Measurements from ENCODE around the gene DLGAP1. TPM values are rescaled to one million over a fixed set of nuclear protein-coding genes. Genes with fewer than 3 reads are reported as not detected.

The DLGAP1 gene
- polyA plus RNA-seq, 1 donor from 2014 or later, result 4.5 TPM

DNA sequence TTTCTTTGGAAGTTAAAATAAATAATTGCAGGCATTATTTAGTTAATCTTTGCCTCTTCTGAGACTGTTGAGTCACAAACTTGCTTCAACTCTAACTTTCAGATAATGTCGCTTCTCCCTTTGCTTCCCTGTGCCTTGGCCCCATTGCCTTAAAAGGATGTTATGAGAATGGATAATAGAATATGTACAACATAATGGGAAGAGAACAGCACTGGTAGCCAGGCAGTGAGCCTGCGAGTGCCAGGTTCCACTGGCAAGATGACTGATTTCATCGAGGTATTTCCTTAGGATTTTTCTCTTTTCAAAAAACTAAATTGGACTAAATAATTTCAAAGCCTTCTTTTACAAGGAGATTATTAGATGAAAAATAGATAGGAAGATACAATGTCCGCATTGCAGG is 584.2 kb downstream of the DLGAP1 start:
- no peaks in the 10 kb centered on the region for H3K27me3 ChIP-seq (ENCODE audit: insufficient read depth, low read depth, low read length)
- TF ChIP-seq TAF1 (IDR thresholded peaks at IDR 0.05; ENCODE audit: low read depth) (no peak), MXI1 (conservative IDR thresholded peaks at IDR 0.05; ENCODE audit: poor library complexity, severe bottlenecking) (no peak), SMC3 (conservative IDR thresholded peaks at IDR 0.05; ENCODE audit: poor library complexity) (no peak), RAD21 (conservative IDR thresholded peaks at IDR 0.05) (no peak), EZH2 (IDR thresholded peaks at IDR 0.05; ENCODE audit: borderline replicate concordance, insufficient read depth, low read length, poor library complexity, severe bottlenecking) (no peak), EP300 (conservative IDR thresholded peaks at IDR 0.05; ENCODE audit: poor library complexity, severe bottlenecking) (no peak), POLR2AphosphoS5 (IDR thresholded peaks at IDR 0.05) (no peak)
- TF ChIP-seq, protein P1, sequence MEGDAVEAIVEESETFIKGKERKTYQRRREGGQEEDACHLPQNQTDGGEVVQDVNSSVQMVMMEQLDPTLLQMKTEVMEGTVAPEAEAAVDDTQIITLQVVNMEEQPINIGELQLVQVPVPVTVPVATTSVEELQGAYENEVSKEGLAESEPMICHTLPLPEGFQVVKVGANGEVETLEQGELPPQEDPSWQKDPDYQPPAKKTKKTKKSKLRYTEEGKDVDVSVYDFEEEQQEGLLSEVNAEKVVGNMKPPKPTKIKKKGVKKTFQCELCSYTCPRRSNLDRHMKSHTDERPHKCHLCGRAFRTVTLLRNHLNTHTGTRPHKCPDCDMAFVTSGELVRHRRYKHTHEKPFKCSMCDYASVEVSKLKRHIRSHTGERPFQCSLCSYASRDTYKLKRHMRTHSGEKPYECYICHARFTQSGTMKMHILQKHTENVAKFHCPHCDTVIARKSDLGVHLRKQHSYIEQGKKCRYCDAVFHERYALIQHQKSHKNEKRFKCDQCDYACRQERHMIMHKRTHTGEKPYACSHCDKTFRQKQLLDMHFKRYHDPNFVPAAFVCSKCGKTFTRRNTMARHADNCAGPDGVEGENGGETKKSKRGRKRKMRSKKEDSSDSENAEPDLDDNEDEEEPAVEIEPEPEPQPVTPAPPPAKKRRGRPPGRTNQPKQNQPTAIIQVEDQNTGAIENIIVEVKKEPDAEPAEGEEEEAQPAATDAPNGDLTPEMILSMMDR (IDR thresholded peaks at IDR 0.05; ENCODE audit: poor library complexity, severe bottlenecking), result no peak
- TF ChIP-seq, protein P2, sequence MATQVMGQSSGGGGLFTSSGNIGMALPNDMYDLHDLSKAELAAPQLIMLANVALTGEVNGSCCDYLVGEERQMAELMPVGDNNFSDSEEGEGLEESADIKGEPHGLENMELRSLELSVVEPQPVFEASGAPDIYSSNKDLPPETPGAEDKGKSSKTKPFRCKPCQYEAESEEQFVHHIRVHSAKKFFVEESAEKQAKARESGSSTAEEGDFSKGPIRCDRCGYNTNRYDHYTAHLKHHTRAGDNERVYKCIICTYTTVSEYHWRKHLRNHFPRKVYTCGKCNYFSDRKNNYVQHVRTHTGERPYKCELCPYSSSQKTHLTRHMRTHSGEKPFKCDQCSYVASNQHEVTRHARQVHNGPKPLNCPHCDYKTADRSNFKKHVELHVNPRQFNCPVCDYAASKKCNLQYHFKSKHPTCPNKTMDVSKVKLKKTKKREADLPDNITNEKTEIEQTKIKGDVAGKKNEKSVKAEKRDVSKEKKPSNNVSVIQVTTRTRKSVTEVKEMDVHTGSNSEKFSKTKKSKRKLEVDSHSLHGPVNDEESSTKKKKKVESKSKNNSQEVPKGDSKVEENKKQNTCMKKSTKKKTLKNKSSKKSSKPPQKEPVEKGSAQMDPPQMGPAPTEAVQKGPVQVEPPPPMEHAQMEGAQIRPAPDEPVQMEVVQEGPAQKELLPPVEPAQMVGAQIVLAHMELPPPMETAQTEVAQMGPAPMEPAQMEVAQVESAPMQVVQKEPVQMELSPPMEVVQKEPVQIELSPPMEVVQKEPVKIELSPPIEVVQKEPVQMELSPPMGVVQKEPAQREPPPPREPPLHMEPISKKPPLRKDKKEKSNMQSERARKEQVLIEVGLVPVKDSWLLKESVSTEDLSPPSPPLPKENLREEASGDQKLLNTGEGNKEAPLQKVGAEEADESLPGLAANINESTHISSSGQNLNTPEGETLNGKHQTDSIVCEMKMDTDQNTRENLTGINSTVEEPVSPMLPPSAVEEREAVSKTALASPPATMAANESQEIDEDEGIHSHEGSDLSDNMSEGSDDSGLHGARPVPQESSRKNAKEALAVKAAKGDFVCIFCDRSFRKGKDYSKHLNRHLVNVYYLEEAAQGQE (IDR thresholded peaks at IDR 0.05; ENCODE audit: borderline replicate concordance), result no peak
- no peaks in the 10 kb centered on the region for H3F3A ChIP-seq (ENCODE audit: insufficient read depth, low read length, poor library complexity, severe bottlenecking)
- no peaks in the 10 kb centered on the region for H3K36me3 ChIP-seq (ENCODE audit: insufficient read depth, low read length)
- H3K27ac ChIP-seq (ENCODE audit: low read length), result no peak overlapping the region
- no peaks in the 10 kb centered on the region for H3K9me2 ChIP-seq (ENCODE audit: insufficient read depth, low read length)
- no peak overlapping the region for H3K4me3 ChIP-seq (ENCODE audit: low read length)
- no peaks in the 10 kb centered on the region for H3K9me3 ChIP-seq (ENCODE audit: low read length)
- H3K9ac ChIP-seq (ENCODE audit: low read length), result no peak overlapping the region
- no peaks in the 10 kb centered on the region for H4K20me1 ChIP-seq (ENCODE audit: insufficient read depth)
- H3K79me2 ChIP-seq (replicated peaks; ENCODE audit: insufficient read depth, low read length), result no peaks in the 10 kb centered on the region
- H2AFZ ChIP-seq (ENCODE audit: low read depth, low read length), result no peak overlapping the region
- H3K4me2 ChIP-seq (ENCODE audit: low read length), result no peak overlapping the region

DNA sequence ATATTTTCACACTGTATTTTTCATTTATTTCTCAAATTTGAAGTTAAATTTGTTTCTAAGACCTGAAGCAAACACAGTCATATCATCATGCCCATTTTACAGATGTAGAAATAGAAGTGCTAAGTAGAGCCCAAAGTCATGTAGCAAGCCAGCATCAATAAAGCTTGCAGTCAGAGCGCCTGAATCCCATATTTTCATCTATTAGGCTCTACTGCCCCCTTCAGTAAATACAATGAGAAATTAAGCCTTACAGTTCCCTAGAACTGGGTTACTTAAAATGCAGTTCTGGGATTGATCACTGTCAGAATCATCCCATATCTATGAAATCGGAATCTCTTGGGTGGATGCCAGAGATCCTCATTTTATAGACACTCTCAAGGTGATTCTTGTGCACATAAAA is 585.3 kb downstream of the DLGAP1 start:
- H3K9ac ChIP-seq (ENCODE audit: low read length), result no peak overlapping the region
- H3K4me2 ChIP-seq (ENCODE audit: low read length), result no peak overlapping the region
- peak; percentile 46 for TF ChIP-seq SMC3 (conservative IDR thresholded peaks at IDR 0.05; ENCODE audit: poor library complexity)
- TF ChIP-seq POLR2AphosphoS5 (IDR thresholded peaks at IDR 0.05), result no peak
- TF ChIP-seq TAF1 (IDR thresholded peaks at IDR 0.05; ENCODE audit: low read depth), result no peak
- TF ChIP-seq, protein P2 (IDR thresholded peaks at IDR 0.05; ENCODE audit: borderline replicate concordance), result no peak
- no peak for TF ChIP-seq EP300 (conservative IDR thresholded peaks at IDR 0.05; ENCODE audit: poor library complexity, severe bottlenecking)
- TF ChIP-seq MXI1 (conservative IDR thresholded peaks at IDR 0.05; ENCODE audit: poor library complexity, severe bottlenecking), result no peak
- TF ChIP-seq RAD21 (conservative IDR thresholded peaks at IDR 0.05), result peak; percentile 60
- TF ChIP-seq, protein P1 (IDR thresholded peaks at IDR 0.05; ENCODE audit: poor library complexity, severe bottlenecking), result peak; percentile 45
- TF ChIP-seq EZH2 (IDR thresholded peaks at IDR 0.05; ENCODE audit: borderline replicate concordance, insufficient read depth, low read length, poor library complexity, severe bottlenecking), result no peak
- no peaks in the 10 kb centered on the region for H3K36me3 ChIP-seq (ENCODE audit: insufficient read depth, low read length)
- H3K27ac ChIP-seq (ENCODE audit: low read length), result no peak overlapping the region
- H3K4me3 ChIP-seq (ENCODE audit: low read length), result no peak overlapping the region
- H3K79me2 ChIP-seq (replicated peaks; ENCODE audit: insufficient read depth, low read length), result no peaks in the 10 kb centered on the region
- no peaks in the 10 kb centered on the region for H3K9me2 ChIP-seq (ENCODE audit: insufficient read depth, low read length)
- H4K20me1 ChIP-seq (ENCODE audit: insufficient read depth), result no peaks in the 10 kb centered on the region
- H3K9me3 ChIP-seq (ENCODE audit: low read length), result no peaks in the 10 kb centered on the region
- no peaks in the 10 kb centered on the region for H3K27me3 ChIP-seq (ENCODE audit: insufficient read depth, low read depth, low read length)
- no peak overlapping the region for H2AFZ ChIP-seq (ENCODE audit: low read depth, low read length)
- no peaks in the 10 kb centered on the region for H3F3A ChIP-seq (ENCODE audit: insufficient read depth, low read length, poor library complexity, severe bottlenecking)

All from neural cell (in vitro differentiated cells).